Measurements from ENCODE around the gene ZNRF4. TPM values are rescaled to one million over a fixed set of nuclear protein-coding genes. Genes with fewer than 3 reads are reported as not detected.

Gene ZNRF4
- total and polyA plus RNA-seq, 9 of the 15 experiments (the other 6 are each of a cell fraction or from before 2014, with no cell fraction given) = not detected

GRCh38 chr19:5440299-5440698 is 14.9 kb upstream of the ZNRF4 start:
- H3K9ac ChIP-seq (ENCODE audit: insufficient read depth in 1 of 2, low read depth in 2 of 2, low read length in 2 of 2) = no peak overlapping the region
- ChIA-PET CTCF (ENCODE audit: low intra/inter-chr PET ratio) (no interaction called here), POLR2A (interaction anchor here (0.6 kb wide), 2 partner anchors 45 to 602 kb away, joined by 3 read pairs; no protein-coding TSS in a partner anchor)
- H3K27me3 ChIP-seq (ENCODE audit: control insufficient read depth in 2 of 2, insufficient read depth in 2 of 2, low read length in 2 of 2) = peaks cover 0 to 5% of the 10 kb centered on the region in 2 experiments; a peak in 1 of 5 replicates
- in situ Hi-C loops (cut with MboI) (no loop called here), intact Hi-C loops (cut with micrococcal nuclease) (no loop called here)
- H3K4me3 ChIP-seq = no peak overlapping the region
- no peak overlapping the region for H2AFZ ChIP-seq (ENCODE audit: low read depth, low read length)
- TF ChIP-seq MTA1 (IDR thresholded peaks at IDR 0.05; ENCODE audit: borderline replicate concordance) (no peak), ZNF512 (tag; IDR thresholded peaks at IDR 0.05) (peak; percentile 94)
- H4K20me1 ChIP-seq (replicated peaks; ENCODE audit: control insufficient read depth, insufficient read depth, low read length) = no peaks in the 10 kb centered on the region; the same call in 1 of the 2 replicates
- DNase-seq (ENCODE audit: extremely low read depth in 1 of 4, low spot score in 3 of 4) = no peak
- WGBS (ENCODE audit: insufficient coverage, low coverage, missing lambda C conversion rate) = 0% methylated on average over 1 of the region's 1 CpG
- no peak overlapping the region for H3K4me2 ChIP-seq (ENCODE audit: insufficient read depth, low read length)
- no peaks in the 10 kb centered on the region for H3K9me3 ChIP-seq (replicated peaks; ENCODE audit: control insufficient read depth, insufficient read depth, low read depth, low read length)
- H3K27ac ChIP-seq (ENCODE audit: extremely low read depth, low read depth, low read length) = no peak overlapping the region
- H3K79me2 ChIP-seq (ENCODE audit: control insufficient read depth, insufficient read depth, low read length) = no peaks in the 10 kb centered on the region
- peaks cover under 1% of the 10 kb centered on the region for H3K9me1 ChIP-seq (ENCODE audit: control insufficient read depth, insufficient read depth, low read length)
- no peak for ATAC-seq
- no peaks in the 10 kb centered on the region for H3K36me3 ChIP-seq (ENCODE audit: control insufficient read depth, insufficient read depth, low read length)
- BruUV-seq (replicated peaks) = no TSS peak
- H3K4me1 ChIP-seq (replicated peaks in 1 of 2; ENCODE audit: control insufficient read depth in 2 of 2, insufficient read depth in 2 of 2, low read length in 2 of 2) = peaks cover 8 to 18% of the 10 kb centered on the region in 2 experiments
- FAIRE-seq = no peak

- H4K20me1 ChIP-seq (replicated peaks; ENCODE audit: control insufficient read depth, insufficient read depth, low read length) = no peaks in the 10 kb centered on the region; the same call in 1 of the 2 replicates
- CTCF ChIA-PET (ENCODE audit: low intra/inter-chr PET ratio) = no interaction called here
- BruUV-seq (replicated peaks) = no TSS peak
- no peak overlapping the region for H3K4me3 ChIP-seq
- intact Hi-C loops (cut with micrococcal nuclease) = no loop called here
- no peak for ATAC-seq
- no peaks in the 10 kb centered on the region for H3K79me2 ChIP-seq (ENCODE audit: control insufficient read depth, insufficient read depth, low read length)
- no peaks in the 10 kb centered on the region for H3K9me1 ChIP-seq (ENCODE audit: control insufficient read depth, insufficient read depth, low read length)
- H3K4me2 ChIP-seq (ENCODE audit: insufficient read depth, low read length) = no peak overlapping the region
- no peak for DNase-seq (ENCODE audit: extremely low read depth in 1 of 4, low spot score in 3 of 4)
- no peaks in the 10 kb centered on the region for H3K36me3 ChIP-seq (ENCODE audit: control insufficient read depth, insufficient read depth, low read length)
- POLR2A ChIA-PET = no interaction called here
- in situ Hi-C loops (cut with MboI) = no loop called here
- peaks cover 13 to 26% of the 10 kb centered on the region in 2 experiments for H3K27me3 ChIP-seq (ENCODE audit: control insufficient read depth in 2 of 2, insufficient read depth in 2 of 2, low read length in 2 of 2)
- no peak for FAIRE-seq
- TF ChIP-seq RBM25 (IDR thresholded peaks at IDR 0.05; ENCODE audit: low read depth, low read length, severe bottlenecking) (peak; percentile 42), MAZ (CRISPR knock-in tag; conservative IDR thresholded peaks at IDR 0.05 in 1 of 2, IDR thresholded peaks at IDR 0.05 in 1 of 2) (no peak)
- no peak overlapping the region for H3K27ac ChIP-seq (ENCODE audit: extremely low read depth, low read depth, low read length)
- no peaks in the 10 kb centered on the region for H3K9me3 ChIP-seq (replicated peaks; ENCODE audit: control insufficient read depth, insufficient read depth, low read depth, low read length)
- no peak overlapping the region for H2AFZ ChIP-seq (ENCODE audit: low read depth, low read length)
- no peak overlapping the region for H3K9ac ChIP-seq (ENCODE audit: insufficient read depth in 1 of 2, low read depth in 2 of 2, low read length in 2 of 2)
- no peaks in the 10 kb centered on the region; a peak in 1 of 5 replicates for H3K4me1 ChIP-seq (replicated peaks in 1 of 2; ENCODE audit: control insufficient read depth in 2 of 2, insufficient read depth in 2 of 2, low read length in 2 of 2)
- 5% methylated on average over 5 of the region's 5 CpGs for WGBS (ENCODE audit: insufficient coverage, low coverage, missing lambda C conversion rate)
Measured at GRCh38 chr19:5443723-5444122, 11.5 kb upstream of the ZNRF4 start.
